Thyroid gland (tissue), 4 donors: Measurements from ENCODE around the gene C11orf16. TPM values are rescaled to one million over a fixed set of nuclear protein-coding genes. Genes with fewer than 3 reads are reported as not detected.

Experiments
- DNase-seq, 2 donors: peaks; one replicate each; pipeline ENCODE4 v3.0.0-alpha.2; 2019
- H3K27ac ChIP-seq, 3 donors: fragments of 200-600 bp; sonication (generic); 1 replicate in 2 of 3; 2 replicates in 1 of 3; pipeline ENCODE4 v1.5.1; 2016 to 2019; ENCODE audit warnings: mild to moderate bottlenecking in 1 of 3, moderate library complexity in 1 of 3
- H3K27me3 ChIP-seq: fragments of 200-600 bp; sonication (generic); one replicate; pipeline ENCODE4 v1.5.1; 2019
- H3K36me3 ChIP-seq, 2 donors: fragments of 200-600 bp; sonication (generic); one replicate each; pipeline ENCODE4 v1.5.1; 2016 to 2019
- H3K4me1 ChIP-seq, 2 donors: fragments of 200-600 bp; sonication (generic); one replicate each; pipeline ENCODE4 v1.5.1; 2017 to 2019
- H3K4me3 ChIP-seq, 3 donors: fragments of 200-600 bp; sonication (generic); replicated peaks in 1 of 3; 1 replicate in 2 of 3; 2 replicates in 1 of 3; pipeline ENCODE4 v1.5.1; 2016; ENCODE audit warnings: mild to moderate bottlenecking in 1 of 3
- H3K9me3 ChIP-seq: fragments of 200-600 bp; sonication (generic); one replicate; pipeline ENCODE4 v1.5.1; 2017
- POLR2A ChIP-seq, 2 donors: fragments of 450-650 bp; IDR thresholded peaks; one replicate each; pipeline ENCODE4 v1.6.1; 2017; ENCODE audit warnings: antibody characterized with exemption in 2 of 2, mild to moderate bottlenecking in 2 of 2, moderate library complexity in 1 of 2
- WGBS, 2 donors: methylation state at CpG; one replicate each; pipeline ENCODE4 v1.1.5; 2017; 5-methylcytosine and 5-hydroxymethylcytosine counted together
- intact Hi-C: fragments of 100-400 bp; cut with DNase I; formaldehyde crosslinking; loops from one replicate; pipeline ENCODE4 v1.15.1; 2023
- total RNA-seq, 4 donors: library from RNA; depleted of rRNA; stranded (reverse); fragments of >200 nt; gene quantifications; one replicate each; pipeline ENCODE4 v1.2.3, GENCODE V29; 2016
- TF ChIP-seq, protein P1 (sequence below), 6 experiments: fragments of 200-600 bp in 3 of 6; fragments of 450-650 bp in 3 of 6; sonication (generic) in 3 of 6; IDR thresholded peaks; one replicate each; pipeline ENCODE4 v1.5.1; 2016 to 2019; ENCODE audit warnings: antibody characterized with exemption in 6 of 6, mild to moderate bottlenecking in 2 of 6, inconsistent platforms in 1 of 6, moderate library complexity in 1 of 6

The C11orf16 gene
- total RNA-seq, 4 donors from 2014 or later, result not detected

DNA sequence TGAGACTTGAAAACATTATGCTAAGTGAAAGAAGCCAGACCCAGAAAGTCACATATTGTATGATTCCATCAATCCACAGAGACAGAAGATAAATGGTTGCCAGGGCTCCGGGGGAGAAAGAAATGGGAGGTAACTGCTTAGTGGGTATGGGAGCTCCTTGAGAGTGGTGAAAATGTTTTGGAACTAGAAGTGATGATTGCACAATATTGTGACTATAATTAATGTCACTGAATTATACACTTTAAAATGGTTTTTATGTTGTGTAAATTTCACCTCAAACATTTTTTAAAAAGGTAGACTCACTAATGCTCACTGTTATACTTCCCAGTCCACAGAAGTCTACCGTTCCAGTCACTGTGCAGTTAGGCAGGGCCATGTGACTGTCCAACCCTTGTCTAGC, 54.0 kb downstream of the C11orf16 start:
- Histone ChIP-seq H3K4me1 (peaks cover 0 to 10% of the 10 kb centered on the region in 2 donors), H3K27me3 (no peaks in the 10 kb centered on the region), H3K27ac (no peak overlapping the region), H3K4me3 (no peak overlapping the region), H3K36me3 (no peaks in the 10 kb centered on the region), H3K9me3 (no peaks in the 10 kb centered on the region)
- intact Hi-C loops, result no loop called here
- no peak for DNase-seq
- 89 to 94% methylated on average over 2 of the region's 2 CpGs for WGBS, 2 donors
- TF ChIP-seq, protein P1, sequence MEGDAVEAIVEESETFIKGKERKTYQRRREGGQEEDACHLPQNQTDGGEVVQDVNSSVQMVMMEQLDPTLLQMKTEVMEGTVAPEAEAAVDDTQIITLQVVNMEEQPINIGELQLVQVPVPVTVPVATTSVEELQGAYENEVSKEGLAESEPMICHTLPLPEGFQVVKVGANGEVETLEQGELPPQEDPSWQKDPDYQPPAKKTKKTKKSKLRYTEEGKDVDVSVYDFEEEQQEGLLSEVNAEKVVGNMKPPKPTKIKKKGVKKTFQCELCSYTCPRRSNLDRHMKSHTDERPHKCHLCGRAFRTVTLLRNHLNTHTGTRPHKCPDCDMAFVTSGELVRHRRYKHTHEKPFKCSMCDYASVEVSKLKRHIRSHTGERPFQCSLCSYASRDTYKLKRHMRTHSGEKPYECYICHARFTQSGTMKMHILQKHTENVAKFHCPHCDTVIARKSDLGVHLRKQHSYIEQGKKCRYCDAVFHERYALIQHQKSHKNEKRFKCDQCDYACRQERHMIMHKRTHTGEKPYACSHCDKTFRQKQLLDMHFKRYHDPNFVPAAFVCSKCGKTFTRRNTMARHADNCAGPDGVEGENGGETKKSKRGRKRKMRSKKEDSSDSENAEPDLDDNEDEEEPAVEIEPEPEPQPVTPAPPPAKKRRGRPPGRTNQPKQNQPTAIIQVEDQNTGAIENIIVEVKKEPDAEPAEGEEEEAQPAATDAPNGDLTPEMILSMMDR (IDR thresholded peaks at IDR 0.05), result no peak
- no peak for TF ChIP-seq POLR2A (IDR thresholded peaks at IDR 0.05)

DNA sequence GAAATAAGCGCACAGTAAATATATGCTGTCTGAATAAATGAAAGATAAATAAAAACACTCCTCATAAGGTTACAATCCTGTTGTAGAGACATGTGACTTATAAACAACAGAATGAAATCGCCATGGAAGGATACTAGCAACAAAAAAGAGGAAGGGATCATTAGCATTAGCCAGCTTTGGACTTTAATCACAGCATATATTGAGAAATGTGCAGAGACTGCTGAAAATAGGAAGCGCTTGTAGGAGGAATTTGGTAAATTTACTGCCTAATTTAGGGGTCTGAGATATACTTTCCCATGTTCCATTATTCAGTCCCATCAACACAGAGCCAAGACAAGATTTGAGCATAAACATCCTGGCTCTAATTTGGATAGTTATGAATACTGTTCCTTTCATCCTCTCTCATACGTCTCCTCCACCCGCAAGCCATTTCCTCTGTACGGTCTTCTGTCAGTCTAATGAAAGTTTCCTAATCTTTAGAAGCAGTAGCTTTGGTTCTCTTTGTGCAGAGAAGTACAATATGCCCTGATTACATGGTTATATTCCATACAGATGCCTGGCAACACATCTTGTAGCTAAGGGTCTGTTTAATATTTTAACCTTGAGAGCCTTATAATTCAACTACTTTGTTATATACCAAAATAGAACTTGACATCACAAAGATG, 58.9 kb downstream of the C11orf16 start:
- H3K27ac ChIP-seq, result no peak overlapping the region
- WGBS, 2 donors, result 68 to 72% methylated on average over 6 of the region's 6 CpGs
- no peak for TF ChIP-seq POLR2A (IDR thresholded peaks at IDR 0.05)
- TF ChIP-seq, protein P1 (IDR thresholded peaks at IDR 0.05), result no peak
- peaks cover 0 to 13% of the 10 kb centered on the region in 2 donors for H3K4me1 ChIP-seq
- no peak overlapping the region for H3K4me3 ChIP-seq
- no peaks in the 10 kb centered on the region for H3K36me3 ChIP-seq
- intact Hi-C loops, result no loop called here
- no peaks in the 10 kb centered on the region for H3K27me3 ChIP-seq
- DNase-seq, result no peak
- H3K9me3 ChIP-seq, result no peaks in the 10 kb centered on the region

DNA sequence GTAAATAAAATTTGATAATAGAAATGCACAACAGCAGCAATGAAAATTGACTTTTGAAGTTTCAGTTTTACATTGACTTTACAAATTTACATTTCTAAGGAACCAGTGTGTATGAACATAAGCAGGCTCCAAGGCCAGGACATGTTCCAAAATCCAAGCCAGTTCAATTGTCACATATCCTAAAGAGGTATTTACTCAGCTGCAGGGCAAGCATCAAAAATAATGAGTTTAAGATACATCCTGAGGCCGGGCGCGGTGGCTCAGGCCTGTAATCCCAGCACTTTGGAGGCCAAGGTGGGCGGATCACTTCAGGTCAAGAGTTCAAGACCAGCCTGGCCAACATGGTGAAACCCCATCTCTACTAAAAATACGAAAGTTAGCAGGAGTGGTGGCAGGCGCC, 60.8 kb downstream of the C11orf16 start:
- TF ChIP-seq, protein P1 (IDR thresholded peaks at IDR 0.05), result no peak
- no peak for TF ChIP-seq POLR2A (IDR thresholded peaks at IDR 0.05)
- Histone ChIP-seq H3K4me3 (no peak overlapping the region), H3K27me3 (no peaks in the 10 kb centered on the region), H3K36me3 (no peaks in the 10 kb centered on the region), H3K9me3 (no peaks in the 10 kb centered on the region), H3K4me1 (peaks cover 7 to 30% of the 10 kb centered on the region in 2 donors), H3K27ac (no peak overlapping the region)
- intact Hi-C loops, result no loop called here
- DNase-seq, result no peak
- 86 to 90% methylated on average over 6 of the region's 6 CpGs for WGBS, 2 donors

DNA sequence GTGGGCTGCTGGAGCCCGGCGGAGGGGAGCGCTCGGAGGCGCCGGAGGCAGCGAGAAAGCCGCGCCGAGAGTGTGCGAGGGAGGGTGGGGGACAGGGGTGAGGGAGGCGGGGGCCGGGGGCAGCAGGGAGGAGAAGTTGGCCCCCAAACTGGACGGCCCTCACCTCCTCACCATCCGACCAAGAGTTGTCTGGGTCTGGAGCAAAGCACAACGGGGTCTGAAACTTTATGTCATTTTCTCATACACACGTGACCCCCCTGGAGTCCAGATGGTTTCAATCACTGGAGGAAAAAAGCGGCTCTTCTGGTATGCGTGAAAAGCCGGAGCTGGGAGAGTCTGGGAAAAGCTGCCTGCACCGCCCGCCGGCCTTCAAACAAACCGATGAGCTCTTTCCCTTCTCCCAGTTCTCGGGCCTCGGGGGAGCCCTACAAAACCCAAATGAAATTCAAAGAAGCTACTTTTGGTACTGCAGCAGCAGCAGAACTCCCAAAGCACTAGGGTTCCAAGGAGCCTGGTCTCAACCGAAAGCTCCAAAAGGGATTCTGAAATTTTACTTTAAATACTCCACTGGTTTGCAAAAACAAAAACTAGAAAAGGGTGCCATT, 61.5 kb downstream of the C11orf16 start:
- peaks cover 7 to 37% of the 10 kb centered on the region in 2 donors for H3K4me1 ChIP-seq
- intact Hi-C loops, result no loop called here

More for the DNA sequence above, 61.5 kb downstream of the C11orf16 start:
- H3K27ac ChIP-seq, result peak overlapping the region; percentile 80 to 94 (median 84)
- WGBS, 2 donors, result 2 to 4% methylated on average over 27 of the region's 27 CpGs
- DNase-seq, result peak; percentile 64 to 68
- H3K9me3 ChIP-seq, result no peaks in the 10 kb centered on the region
- H3K4me3 ChIP-seq, result peak overlapping the region; percentile 81 to 94 (median 82)
- TF ChIP-seq, protein P1 (IDR thresholded peaks at IDR 0.05), result no peak
- TF ChIP-seq POLR2A (IDR thresholded peaks at IDR 0.05), result peak in 1 of 2 donors; percentile 28
- H3K27me3 ChIP-seq, result no peaks in the 10 kb centered on the region
- H3K36me3 ChIP-seq, result no peaks in the 10 kb centered on the region
